CD4-positive, alpha-beta T cell treated with Interleukin-1 beta for 1 hour (primary cell): Measurements from ENCODE around the gene GRK5.
A peak's percentile ranks its signal among the peaks of the same experiment; 100 is the strongest.

Source experiments
- DNase-seq, 2 donors: peaks; one replicate each; pipeline ENCODE4 v3.0.0-alpha.2; 2020 to 2022

GRK5 gene

GRCh38 chr10:119391440-119392251, 184.3 kb downstream of the GRK5 start:
- no peak for DNase-seq

- no peak for DNase-seq
Measured at GRCh38 chr10:119393019-119393418, 185.6 kb downstream of the GRK5 start.

- DNase-seq = no peak
Measured at GRCh38 chr10:119393421-119393820, 186.1 kb downstream of the GRK5 start.

GRCh38 chr10:119393845-119394244, 186.5 kb downstream of the GRK5 start:
- no peak for DNase-seq

- no peak for DNase-seq
Measured at GRCh38 chr10:119394657-119395279, 187.4 kb downstream of the GRK5 start.

GRCh38 chr10:119395280-119396007, 188.1 kb downstream of the GRK5 start:
- peak in 1 of 2 donors; percentile 69 for DNase-seq

GRCh38 chr10:119396008-119396708, 188.8 kb downstream of the GRK5 start:
- peak in 1 of 2 donors; percentile 33 for DNase-seq

- no peak for DNase-seq
Measured at GRCh38 chr10:119396709-119397071, 189.3 kb downstream of the GRK5 start.

- DNase-seq = no peak
Measured at GRCh38 chr10:119397416-119397815, 190.0 kb downstream of the GRK5 start.

GRCh38 chr10:119398996-119399395, 191.6 kb downstream of the GRK5 start:
- no peak for DNase-seq

GRCh38 chr10:119399466-119399865, 192.1 kb downstream of the GRK5 start:
- DNase-seq = no peak

- DNase-seq = peak in 1 of 2 donors; percentile 60
Measured at GRCh38 chr10:119401671-119402395, 194.5 kb downstream of the GRK5 start.

- DNase-seq = no peak
Measured at GRCh38 chr10:119403921-119404320, 196.6 kb downstream of the GRK5 start.

- no peak for DNase-seq
Measured at GRCh38 chr10:119404719-119405519, 197.5 kb downstream of the GRK5 start.

GRCh38 chr10:119405520-119405807, 198.1 kb downstream of the GRK5 start:
- DNase-seq = no peak

- no peak for DNase-seq
Measured at GRCh38 chr10:119406137-119406536, 198.8 kb downstream of the GRK5 start.

GRCh38 chr10:119406601-119407253, 199.4 kb downstream of the GRK5 start:
- no peak for DNase-seq

- DNase-seq = no peak
Measured at GRCh38 chr10:119407254-119407777, 199.9 kb downstream of the GRK5 start.

GRCh38 chr10:119408072-119408471, 200.7 kb downstream of the GRK5 start:
- no peak for DNase-seq

- no peak for DNase-seq
Measured at GRCh38 chr10:119408969-119409371, 201.6 kb downstream of the GRK5 start.

GRCh38 chr10:119409385-119409784, 202.0 kb downstream of the GRK5 start:
- DNase-seq = no peak
